SK-N-SH (cell line): ENCODE measurements around the gene KCNAB3. TPM values are rescaled to one million over a fixed set of nuclear protein-coding genes. Genes with fewer than 3 reads are reported as not detected.

ENCODE experiments used
- CTCF ChIA-PET: fragments of 300-600, 350-600 bp; formaldehyde crosslinking; extraction: SDS; loops from one replicate; lab custom pipeline; 2021; lab: Yijun Ruan, JAX
- POLR2A ChIA-PET: fragments of 350-600 bp; sonication (Branson Sonifier 250); formaldehyde crosslinking; extraction: SDS; loops from one replicate; lab custom pipeline; 2020; ENCODE audit warnings: antibody characterized with exemption, inconsistent platforms; lab: Yijun Ruan, JAX
- DNase-seq: peaks from one replicate; pipeline ENCODE4 v3.0.0; 2012
- H2AFZ ChIP-seq: fragments of 200-600 bp; sonication (generic); 2 replicates; pipeline ENCODE4 v1.8.1; 2016; ENCODE audit warnings: antibody characterized with exemption, mild to moderate bottlenecking, low read depth
- H3F3A ChIP-seq: fragments of 200-600 bp; sonication (generic); replicated peaks from 2 replicates; pipeline ENCODE3; 2016; ENCODE audit warnings: antibody characterized with exemption, mild to moderate bottlenecking; ENCODE audit not compliant: insufficient read depth
- H3K27ac ChIP-seq, 2 experiments: fragments of 200-500 bp in 1 of 2; fragments of 200-600 bp in 1 of 2; sonication (Bioruptor generic) in 1 of 2; sonication (generic), shearing (Covaris generic) in 1 of 2; 2 replicates each; pipeline versions ENCODE4 v1.5.1 to v1.6.1; 2014 to 2016; ENCODE audit warnings: low read depth in 2 of 2, inconsistent platforms in 1 of 2, low read length in 1 of 2, mild to moderate bottlenecking in 1 of 2, mixed read lengths in 1 of 2
- H3K27me3 ChIP-seq: fragments of 200-600 bp; sonication (generic), shearing (Covaris generic); 2 replicates; pipeline ENCODE4 v1.6.1; 2016; ENCODE audit warnings: mixed run types; ENCODE audit not compliant: insufficient read depth
- H3K36me3 ChIP-seq, 2 experiments: fragments of 200-500 bp in 1 of 2; fragments of 200-600 bp in 1 of 2; sonication (Bioruptor generic) in 1 of 2; sonication (generic) in 1 of 2; replicated peaks in 1 of 2; 2 replicates each; pipeline versions ENCODE3 to v1.5.1; 2014 to 2016; ENCODE audit warnings: low read length in 1 of 2, mild to moderate bottlenecking in 1 of 2; ENCODE audit not compliant: insufficient read depth in 2 of 2, control insufficient read depth in 1 of 2
- H3K4me1 ChIP-seq, 2 experiments: fragments of 200-500 bp in 1 of 2; fragments of 200-600 bp in 1 of 2; sonication (Bioruptor generic) in 1 of 2; sonication (generic), shearing (Covaris generic) in 1 of 2; 2 replicates each; pipeline versions ENCODE4 v1.5.1 to v1.6.1; 2014 to 2016; ENCODE audit warnings: low read depth in 1 of 2, low read length in 1 of 2, mixed run types in 1 of 2; ENCODE audit not compliant: insufficient read depth in 2 of 2, control insufficient read depth in 1 of 2
- H3K4me2 ChIP-seq: fragments of 200-600 bp; sonication (generic), shearing (Covaris generic); 2 replicates; pipeline ENCODE4 v1.6.1; 2017; ENCODE audit warnings: mixed run types
- H3K4me3 ChIP-seq, 2 experiments: fragments of 200-500 bp in 1 of 2; fragments of 200-600 bp in 1 of 2; sonication (Bioruptor generic) in 1 of 2; sonication (generic), shearing (Covaris generic) in 1 of 2; 2 replicates each; pipeline versions ENCODE4 v1.5.1 to v1.8.1; 2014 to 2016; ENCODE audit warnings: low read depth in 2 of 2, inconsistent platforms in 1 of 2, low read length in 1 of 2, mild to moderate bottlenecking in 1 of 2, mixed read lengths in 1 of 2, moderate library complexity in 1 of 2
- H3K79me2 ChIP-seq: fragments of 200-600 bp; sonication (generic); 2 replicates; pipeline ENCODE4 v1.8.1; 2017; ENCODE audit warnings: mild to moderate bottlenecking; ENCODE audit not compliant: insufficient read depth
- H3K9ac ChIP-seq: fragments of 200-600 bp; sonication (generic); 2 replicates; pipeline ENCODE4 v1.6.1; 2017; ENCODE audit warnings: mixed run types
- H3K9me2 ChIP-seq: fragments of 200-600 bp; sonication (generic); 2 replicates; pipeline ENCODE4 v1.6.1; 2017; ENCODE audit warnings: mixed run types
- H3K9me3 ChIP-seq: fragments of 200-600 bp; sonication (generic); 2 replicates; pipeline ENCODE4 v1.6.1; 2017; ENCODE audit warnings: mixed run types, mild to moderate bottlenecking, moderate library complexity
- H4K20me1 ChIP-seq: fragments of 200-600 bp; sonication (generic); 2 replicates; pipeline ENCODE4 v1.6.1; 2017; ENCODE audit warnings: mild to moderate bottlenecking, mixed run types; ENCODE audit not compliant: insufficient read depth
- CHD2 ChIP-seq: fragments of 150-350 bp; IDR thresholded peaks from 2 replicates; pipeline ENCODE4 v1.6.1; 2018; ENCODE audit warnings: low read length; ENCODE audit not compliant: partially characterized antibody
- CTCF ChIP-seq: fragments of 200-600 bp; sonication (generic); IDR thresholded peaks from 2 replicates; pipeline ENCODE4 v1.6.1; 2017; ENCODE audit warnings: antibody characterized with exemption, mild to moderate bottlenecking, moderate library complexity
- EP300 ChIP-seq, 2 experiments: IDR thresholded peaks; 2 replicates each; pipeline versions ENCODE4 v1.4.0 to v1.6.1; 2012; ENCODE audit warnings: borderline replicate concordance in 1 of 2, low read depth in 1 of 2, low read length in 1 of 2
- EZH2phosphoT487 ChIP-seq: fragments of 200-600 bp; sonication (generic); IDR thresholded peaks from 2 replicates; pipeline ENCODE4 v1.6.1; 2017; ENCODE audit warnings: low read depth, mixed run types, mild to moderate bottlenecking, antibody characterized with exemption, moderate library complexity, borderline replicate concordance
- FOSL2 ChIP-seq: IDR thresholded peaks from 2 replicates; pipeline ENCODE4 v1.4.0; 2012; ENCODE audit warnings: low read depth, mild to moderate bottlenecking, moderate library complexity, borderline replicate concordance
- FOXJ3 ChIP-seq: sonication (generic); formaldehyde crosslinking; IDR thresholded peaks from 2 replicates; pipeline ENCODE4 v1.5.1; 2020; ENCODE audit warnings: mild to moderate bottlenecking, missing genetic modification reagents
- FOXM1 ChIP-seq: IDR thresholded peaks from 2 replicates; pipeline ENCODE4 v1.4.0; 2012; ENCODE audit warnings: low read depth, mild to moderate bottlenecking
- JUND ChIP-seq: IDR thresholded peaks from 2 replicates; pipeline ENCODE4 v1.4.0; 2012
- MEF2A ChIP-seq: IDR thresholded peaks from 2 replicates; pipeline ENCODE4 v1.4.0; 2012; ENCODE audit warnings: low read depth, borderline replicate concordance
- MXI1 ChIP-seq: IDR thresholded peaks from 2 replicates; pipeline ENCODE4 v1.6.1; 2012; ENCODE audit warnings: mild to moderate bottlenecking, low read depth, low read length, improper control_type of control experiment
- NFIC ChIP-seq: IDR thresholded peaks from 2 replicates; pipeline ENCODE4 v1.4.0; 2012; ENCODE audit warnings: borderline replicate concordance
- RCOR1 ChIP-seq: fragments of 150-350 bp; IDR thresholded peaks from 2 replicates; pipeline ENCODE4 v1.6.1; 2017; ENCODE audit warnings: antibody characterized with exemption, low read length
- RXRA ChIP-seq: IDR thresholded peaks from 2 replicates; pipeline ENCODE4 v1.4.0; 2012; ENCODE audit warnings: low read depth, mild to moderate bottlenecking, borderline replicate concordance
- SIN3A ChIP-seq: IDR thresholded peaks from 2 replicates; pipeline ENCODE4 v1.6.1; 2012; ENCODE audit warnings: low read depth, mild to moderate bottlenecking, low read length, moderate library complexity, borderline replicate concordance
- TAF1 ChIP-seq: IDR thresholded peaks from 2 replicates; pipeline ENCODE4 v1.6.1; 2012; ENCODE audit warnings: low read depth, mild to moderate bottlenecking, low read length, moderate library complexity, borderline replicate concordance
- USF2 ChIP-seq: fragments of 150-350 bp; IDR thresholded peaks from 2 replicates; pipeline ENCODE4 v1.6.1; 2017; ENCODE audit warnings: antibody characterized with exemption, low read length, low read depth, borderline replicate concordance
- YY1 ChIP-seq: IDR thresholded peaks from 2 replicates; pipeline ENCODE4 v1.4.0; 2012; ENCODE audit warnings: low read depth, mild to moderate bottlenecking
- ZBTB33 ChIP-seq: IDR thresholded peaks from 2 replicates; pipeline ENCODE4 v1.4.0; 2012; ENCODE audit warnings: low read depth, borderline replicate concordance
- WGBS: methylation state at CpG from one replicate; pipeline ENCODE4 v1.1.6; 2017; ENCODE audit warnings: low lambda C conversion rate; 5-methylcytosine and 5-hydroxymethylcytosine counted together
- polyA plus RNA-seq, 3 experiments: library from polyadenylated mRNA; depleted of rRNA; stranded (reverse); fragments of >200 nt; gene quantifications; 2 replicates each; pipeline ENCODE4 v1.2.3, GENCODE V29; 2012

KCNAB3 gene
- polyA plus RNA-seq, 1 of the 3 experiments (the other 2 are of a cell fraction) = 4.4 TPM

- Histone ChIP-seq H2AFZ (no peak overlapping the region), H3K4me2 (no peak overlapping the region), H3K4me1 (peaks cover under 1 to 3% of the 10 kb centered on the region in 2 experiments; a peak in 3 of 4 replicates), H3K36me3 (peaks cover 71 to 86% of the 10 kb centered on the region in 2 experiments), H3F3A (no peaks in the 10 kb centered on the region), H3K9me3 (no peaks in the 10 kb centered on the region), H3K9me2 (no peaks in the 10 kb centered on the region), H3K27ac (no peak overlapping the region), H3K79me2 (peaks cover 6% of the 10 kb centered on the region), H3K4me3 (no peak overlapping the region), H4K20me1 (no peaks in the 10 kb centered on the region; the same call in 1 of the 2 replicates), H3K9ac (no peak overlapping the region), H3K27me3 (no peaks in the 10 kb centered on the region)
- CTCF ChIA-PET = interaction anchor here (0.8 to 9.4 kb wide), 2 partner anchors 12 to 32 kb away, joined by 3 to 143 read pairs; no protein-coding TSS in a partner anchor
- 93% methylated on average over 8 of the region's 8 CpGs for WGBS
- POLR2A ChIA-PET = no interaction called here
- TF ChIP-seq FOSL2 (no peak), MEF2A (no peak), RXRA (no peak), EP300 (IDR thresholded peaks at IDR 0.05; ENCODE audit: borderline replicate concordance in 1 of 2, low read depth in 1 of 2, low read length in 1 of 2) (no peak), USF2 (no peak), MXI1 (no peak), RCOR1 (no peak), NFIC (no peak), FOXJ3 (CRISPR knock-in tag) (no peak), TAF1 (no peak), EZH2phosphoT487 (no peak), JUND (no peak), FOXM1 (no peak), YY1 (no peak)
- no peak for DNase-seq
Measured at GRCh38 chr17:7894866-7895265, 34.8 kb downstream of the KCNAB3 start.

- 90% methylated on average over 9 of the region's 9 CpGs for WGBS
- H3K9me3 ChIP-seq = no peaks in the 10 kb centered on the region
- no peak overlapping the region for H3K9ac ChIP-seq
- H3K27ac ChIP-seq = no peak overlapping the region
- no peak overlapping the region for H2AFZ ChIP-seq
- H3K9me2 ChIP-seq = no peaks in the 10 kb centered on the region
- H3F3A ChIP-seq = no peaks in the 10 kb centered on the region
- CTCF ChIA-PET = interaction anchor here (3.5 to 9.4 kb wide), 2 partner anchors 31 to 32 kb away, joined by 13 to 143 read pairs; no protein-coding TSS in a partner anchor
- POLR2A ChIA-PET = no interaction called here
- no peak for DNase-seq
- peaks cover 7 to 9% of the 10 kb centered on the region in 2 experiments; a peak in 3 of 4 replicates for H3K4me1 ChIP-seq
- no peaks in the 10 kb centered on the region for H3K27me3 ChIP-seq
- peaks cover 13% of the 10 kb centered on the region for H3K79me2 ChIP-seq
- peaks cover 64 to 81% of the 10 kb centered on the region in 2 experiments for H3K36me3 ChIP-seq
- no peak overlapping the region for H3K4me2 ChIP-seq
- H3K4me3 ChIP-seq = no peak overlapping the region
- peaks cover 3% of the 10 kb centered on the region; the same call in 1 of the 2 replicates for H4K20me1 ChIP-seq
- no peak for TF ChIP-seq ZBTB33
- TF ChIP-seq SIN3A = no peak
- no peak for TF ChIP-seq CTCF
- TF ChIP-seq CHD2 = no peak
- no peak for TF ChIP-seq RXRA
Measured at GRCh38 chr17:7894226-7894625, 35.4 kb downstream of the KCNAB3 start.
